GM21825 (cell line): ENCODE results near the gene SIRT2.
"Not testable (repeated sequence)": the region's sequence is repeated elsewhere in the genome, so short reads cannot be mapped to it uniquely, and the experiment has no call there.

ENCODE experiments used
- ATAC-seq: cut with Tn5 transposase; IDR thresholded peaks from one replicate; pipeline ENCODE4 v1.9.1; 2021; ENCODE audit warnings: mild to moderate bottlenecking, moderate library complexity; ENCODE audit not compliant: unreplicated experiment

SIRT2 gene

DNA sequence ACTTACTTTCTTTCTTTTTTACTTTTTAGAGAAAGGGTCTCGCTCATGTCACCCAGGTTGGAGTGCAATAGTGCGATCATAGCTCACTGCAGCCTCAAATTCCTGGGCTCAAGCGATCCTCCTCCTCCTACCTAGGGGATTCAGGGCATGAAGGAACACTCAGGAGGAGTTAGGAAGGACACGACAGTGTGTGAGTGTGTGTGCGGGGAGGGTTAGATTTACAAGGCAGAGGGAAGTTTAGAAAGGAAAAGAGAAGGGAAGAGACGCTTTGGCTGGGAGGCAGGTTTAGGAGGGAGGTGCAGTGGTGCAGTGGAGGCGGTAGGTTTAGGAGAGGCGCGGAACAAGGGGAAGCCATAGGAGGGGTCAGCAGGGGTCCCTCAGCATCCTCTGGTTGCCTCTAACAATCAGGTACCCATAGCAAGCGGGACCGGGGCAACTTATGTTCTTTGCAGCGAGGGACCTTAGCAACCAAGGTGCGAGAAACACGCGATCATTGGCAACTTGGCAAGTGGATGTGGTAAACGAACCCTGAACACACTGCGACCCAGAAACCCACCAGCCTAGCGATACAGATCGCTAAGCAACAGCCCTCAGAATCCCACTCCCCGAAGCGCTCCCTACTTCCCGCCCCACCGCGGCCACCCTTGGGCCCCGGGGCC lies 501 bp downstream of the SIRT2 start:
- ATAC-seq, result no peak

DNA sequence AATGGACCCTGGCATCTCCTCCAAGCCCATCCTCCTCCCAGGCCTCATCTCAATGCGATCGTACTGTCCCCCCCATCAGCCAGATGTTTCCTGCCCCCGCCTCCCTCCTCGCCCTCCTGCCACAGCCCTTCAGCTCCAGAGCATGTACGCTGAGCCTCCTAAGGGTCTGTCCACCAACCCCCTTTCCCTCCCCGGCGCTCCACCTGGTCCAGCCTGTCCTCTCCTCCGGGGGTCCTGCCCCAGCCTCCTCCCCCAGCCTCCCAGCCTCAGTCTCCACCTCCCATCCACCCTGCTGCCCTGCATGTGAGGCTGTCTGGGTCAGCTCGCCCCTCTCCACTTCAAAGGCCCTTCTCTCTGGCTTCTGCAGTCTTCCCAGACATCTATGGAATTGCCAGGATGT lies 4.5 kb downstream of the SIRT2 start:
- ATAC-seq, result no peak

DNA sequence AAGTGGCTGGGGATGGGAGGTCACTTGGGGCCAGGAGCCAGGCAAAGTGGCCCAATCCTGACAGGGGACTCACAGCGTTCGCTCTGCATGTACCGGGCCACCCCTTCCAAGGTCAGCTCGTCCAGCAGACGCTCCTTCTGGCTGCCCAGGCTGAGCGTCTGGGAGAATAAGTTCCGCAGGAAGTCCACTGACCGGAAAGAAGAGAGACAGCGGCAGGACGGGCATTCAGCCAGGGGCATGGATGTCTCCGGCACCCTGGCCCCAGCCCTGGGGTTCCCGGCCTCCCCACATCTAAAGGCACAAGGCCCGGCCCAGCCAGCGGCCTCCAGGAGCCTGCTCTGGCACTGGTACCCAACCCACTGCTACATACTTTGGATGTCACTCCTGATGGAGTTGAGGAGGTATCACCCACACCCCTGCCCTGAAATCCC lies 6.1 kb downstream of the SIRT2 start:
- no peak for ATAC-seq

GRCh38 chr19:38892841-38893240 lies 6.6 kb downstream of the SIRT2 start:
- no peak for ATAC-seq

DNA sequence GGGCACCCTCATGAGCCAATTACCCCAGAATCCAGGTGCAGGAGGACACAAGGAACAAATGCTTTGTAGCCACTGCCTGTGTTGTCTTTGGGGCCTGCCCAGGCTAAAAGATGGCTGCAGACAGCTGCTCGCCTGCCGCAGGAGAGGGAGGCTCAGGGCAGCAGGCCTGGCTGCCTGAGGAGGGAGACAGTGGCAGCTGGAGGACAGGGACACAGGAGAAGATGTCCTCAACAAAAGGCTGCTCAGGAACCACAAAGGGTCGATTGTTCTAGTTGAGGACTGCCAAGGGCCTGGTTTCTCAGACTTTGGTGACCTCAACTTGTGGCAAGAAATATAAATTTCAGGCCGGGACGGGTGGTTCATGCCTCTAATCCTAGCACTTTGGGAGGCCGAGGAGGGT lies 7.6 kb downstream of the SIRT2 start:
- ATAC-seq, result no peak

DNA sequence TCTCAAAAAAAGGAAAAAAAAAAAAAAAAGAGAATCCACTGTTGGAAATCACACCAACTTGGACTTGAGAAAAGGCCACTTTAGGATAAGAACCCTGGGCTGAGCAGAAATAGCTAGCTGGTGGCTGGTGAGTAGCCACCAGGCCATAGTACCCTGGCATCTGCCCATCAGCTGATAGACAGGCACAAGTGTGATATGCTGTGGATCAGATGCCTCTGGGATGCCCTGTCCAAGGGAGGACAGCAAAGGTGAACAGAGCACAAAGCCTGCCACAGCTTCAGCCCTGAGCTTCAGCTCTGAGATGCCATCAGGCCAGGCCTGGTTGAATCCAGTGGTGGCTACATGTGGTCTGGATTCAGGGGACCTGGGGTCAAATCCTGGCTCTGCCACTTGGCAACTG lies 8.7 kb downstream of the SIRT2 start:
- ATAC-seq, result no peak

DNA sequence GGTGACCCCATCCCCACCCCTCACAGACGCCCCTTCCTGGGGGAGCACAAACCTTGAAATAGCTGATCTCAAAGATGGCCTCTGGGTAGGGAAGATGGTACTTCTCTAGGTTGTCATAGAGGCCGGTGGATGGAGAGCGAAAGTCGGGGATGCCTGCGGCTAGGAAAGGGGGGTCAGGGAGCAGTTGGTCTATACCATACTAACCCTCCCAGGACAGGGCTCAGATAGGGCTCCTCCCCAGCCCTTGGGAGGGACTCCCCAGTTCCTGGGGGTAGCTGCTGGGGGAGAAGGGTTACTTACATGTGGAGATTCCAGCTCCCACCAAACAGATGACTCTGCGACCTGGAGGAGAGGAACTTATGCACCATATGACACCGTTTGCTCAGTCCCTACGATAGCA lies 9.6 kb downstream of the SIRT2 start:
- ATAC-seq, result no peak

- no peak for ATAC-seq
These were observed 10.5 kb downstream of the SIRT2 start for GRCh38 chr19:38888876-38889275.

DNA sequence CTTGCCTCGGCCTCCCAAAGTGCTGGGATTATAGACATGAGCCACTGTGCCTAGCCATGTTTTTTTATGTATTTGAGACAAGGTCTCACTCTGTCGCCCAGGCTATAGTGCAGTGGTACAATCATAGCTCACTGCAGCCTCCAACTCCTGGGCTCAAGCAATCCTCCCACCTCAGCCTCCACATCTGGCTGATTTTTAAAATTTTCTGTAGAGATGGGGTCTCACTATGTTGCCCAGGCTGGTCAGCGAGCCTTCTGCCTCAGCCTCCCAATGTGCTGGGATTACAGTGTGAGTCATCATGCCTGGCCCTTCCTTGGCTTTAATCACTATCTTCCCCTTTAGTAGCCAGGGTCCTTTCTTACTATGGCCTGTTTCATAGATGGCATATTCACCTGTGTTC lies 14.7 kb downstream of the SIRT2 start:
- not testable (repeated sequence) for ATAC-seq

GRCh38 chr19:38883286-38883685 lies 16.1 kb downstream of the SIRT2 start:
- ATAC-seq, result no peak

- ATAC-seq, result no peak
These were observed 18.4 kb downstream of the SIRT2 start for GRCh38 chr19:38880882-38881609.

DNA sequence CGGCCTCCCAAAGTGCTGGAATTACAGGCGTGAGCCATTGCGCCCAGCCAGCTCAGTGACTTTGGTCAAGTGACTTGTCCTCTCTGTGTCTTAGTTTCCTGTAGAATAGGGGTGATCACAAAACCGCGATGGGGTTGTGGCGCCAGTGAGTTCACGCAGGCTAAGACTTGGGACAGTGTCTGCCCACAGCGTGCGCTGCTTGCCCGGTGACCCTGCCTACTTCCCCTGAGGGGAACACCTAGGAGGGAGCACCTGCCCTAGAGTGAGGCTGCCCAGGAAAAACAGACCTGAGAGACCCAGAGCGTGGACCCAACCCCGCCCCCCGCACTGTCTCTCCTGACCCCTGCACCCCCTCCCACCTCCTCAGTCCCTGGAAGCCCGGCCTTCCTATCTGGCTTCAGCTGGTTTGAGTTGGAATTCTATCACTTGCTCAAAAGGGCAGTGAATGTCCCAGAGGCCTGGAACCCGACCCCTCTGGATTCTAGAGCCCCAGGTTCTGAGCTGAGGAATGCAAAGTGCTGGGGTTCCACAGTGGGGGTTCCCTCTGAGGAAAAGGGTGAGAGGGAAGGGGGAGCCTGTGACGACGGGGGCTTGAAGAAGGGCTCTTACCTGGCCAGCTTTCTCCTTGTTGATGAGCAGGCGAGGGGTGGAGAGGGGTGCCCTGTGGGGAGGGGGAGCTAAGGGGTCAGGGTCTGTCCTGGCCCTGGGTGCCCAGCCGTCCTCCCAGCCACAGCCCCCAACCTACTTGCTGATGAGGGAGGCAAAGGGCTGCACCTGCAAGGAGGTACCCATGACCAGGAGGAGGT lies 19.1 kb downstream of the SIRT2 start:
- ATAC-seq, result no peak

DNA sequence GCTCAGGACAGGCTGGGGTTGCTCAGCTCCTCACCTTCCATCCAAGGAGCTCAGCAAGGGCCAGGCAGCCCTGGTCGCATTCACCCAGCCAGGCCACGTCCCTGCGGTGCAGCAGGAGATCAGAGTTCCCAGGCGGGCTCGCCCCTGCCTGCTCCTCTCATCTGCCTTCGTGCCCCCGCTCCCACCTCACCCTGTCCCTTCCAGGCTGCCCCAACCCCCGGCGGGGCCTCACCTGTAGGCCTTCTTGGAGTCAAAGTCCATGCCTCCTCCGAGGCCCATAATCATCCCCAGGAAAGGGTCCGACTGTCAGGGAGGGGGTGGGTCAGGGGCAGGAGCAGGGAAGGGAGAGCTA lies 20.0 kb downstream of the SIRT2 start:
- no peak for ATAC-seq

DNA sequence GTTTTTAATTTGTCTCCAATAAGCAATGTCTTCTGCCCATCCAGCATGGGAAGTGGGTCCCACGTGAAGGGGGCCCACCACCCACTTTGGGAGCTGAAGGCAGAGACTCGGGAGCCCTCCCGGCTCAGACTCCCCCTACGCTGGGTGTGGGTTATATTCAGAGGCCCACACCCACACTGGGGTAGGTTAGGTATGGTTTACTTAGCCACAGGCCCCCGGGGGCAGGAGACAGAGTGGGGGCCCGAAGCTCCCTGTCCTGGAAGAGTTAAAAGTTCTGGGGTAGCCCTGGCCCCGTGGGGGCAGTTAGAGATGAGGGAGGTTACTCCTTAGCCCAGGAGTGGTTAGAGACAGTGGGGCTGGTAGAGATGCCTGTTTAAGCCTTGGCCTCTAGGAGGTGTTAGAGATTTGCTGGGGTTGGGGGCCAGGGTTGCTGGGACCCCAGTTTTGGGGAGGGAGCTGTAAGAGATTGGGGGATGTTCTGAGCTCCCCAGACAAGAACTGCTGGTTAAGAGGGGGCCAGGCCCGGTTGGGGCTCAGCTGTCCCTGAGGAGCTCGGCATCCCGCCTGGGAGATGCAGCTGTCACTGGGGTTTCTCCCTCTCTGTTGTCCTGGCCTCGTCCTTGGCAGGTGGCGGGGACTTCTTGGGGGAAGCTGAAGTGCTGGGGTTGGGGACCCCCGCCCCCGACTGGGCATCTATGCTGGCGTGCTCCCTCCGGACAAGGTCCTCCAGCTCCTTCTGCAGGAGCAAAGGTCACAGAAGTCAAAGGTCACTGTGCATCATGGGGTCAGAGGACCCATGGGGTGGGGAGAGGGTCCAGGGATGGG lies 20.6 kb downstream of the SIRT2 start:
- ATAC-seq, result no peak

DNA sequence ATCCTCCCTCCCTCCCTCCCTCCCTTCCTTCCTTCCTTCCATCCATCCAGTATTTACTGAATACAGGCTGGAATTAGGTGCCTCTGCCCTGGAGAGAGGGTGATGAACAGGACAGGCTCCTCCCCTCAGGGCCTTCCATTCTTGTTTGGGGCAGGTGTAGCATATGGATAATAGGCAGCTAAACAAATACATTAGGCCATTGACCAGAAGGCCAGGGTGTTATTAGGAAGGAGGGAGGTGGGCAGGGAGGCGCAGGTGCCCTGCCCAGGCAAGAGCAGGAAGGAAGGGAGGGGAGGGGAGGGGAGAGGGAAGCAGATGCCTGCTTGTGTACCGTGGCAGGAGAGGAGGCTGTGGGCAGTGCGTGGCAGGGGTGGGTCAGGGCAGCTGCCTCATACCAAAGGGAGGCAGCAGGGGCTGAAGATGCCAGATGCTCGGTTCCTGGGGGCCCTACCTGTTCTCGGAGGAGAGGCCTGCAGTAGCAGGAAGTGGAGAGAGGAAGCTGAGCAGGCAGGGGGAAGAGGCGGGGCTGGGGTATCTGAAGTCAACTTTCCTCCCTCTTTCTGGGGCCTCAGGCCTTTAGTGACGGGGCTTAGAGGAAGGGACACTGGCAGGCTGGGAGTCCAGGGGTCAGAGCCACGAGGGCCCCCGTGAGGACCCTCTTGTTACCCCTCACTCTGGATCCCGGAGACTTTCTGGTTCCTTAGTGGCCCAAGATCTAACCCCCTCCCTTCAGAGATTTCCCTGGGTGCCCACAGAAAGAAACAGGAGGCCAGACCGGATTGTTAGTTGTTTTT lies 21.4 kb downstream of the SIRT2 start, which contains the start of gene RINL:
Gene RINL (minus strand): TSS at position 495 of the 794 bp plus-strand sequence. CDS start 1,533 bp downstream, outside the sequence.
- ATAC-seq, result peak; percentile 44

DNA sequence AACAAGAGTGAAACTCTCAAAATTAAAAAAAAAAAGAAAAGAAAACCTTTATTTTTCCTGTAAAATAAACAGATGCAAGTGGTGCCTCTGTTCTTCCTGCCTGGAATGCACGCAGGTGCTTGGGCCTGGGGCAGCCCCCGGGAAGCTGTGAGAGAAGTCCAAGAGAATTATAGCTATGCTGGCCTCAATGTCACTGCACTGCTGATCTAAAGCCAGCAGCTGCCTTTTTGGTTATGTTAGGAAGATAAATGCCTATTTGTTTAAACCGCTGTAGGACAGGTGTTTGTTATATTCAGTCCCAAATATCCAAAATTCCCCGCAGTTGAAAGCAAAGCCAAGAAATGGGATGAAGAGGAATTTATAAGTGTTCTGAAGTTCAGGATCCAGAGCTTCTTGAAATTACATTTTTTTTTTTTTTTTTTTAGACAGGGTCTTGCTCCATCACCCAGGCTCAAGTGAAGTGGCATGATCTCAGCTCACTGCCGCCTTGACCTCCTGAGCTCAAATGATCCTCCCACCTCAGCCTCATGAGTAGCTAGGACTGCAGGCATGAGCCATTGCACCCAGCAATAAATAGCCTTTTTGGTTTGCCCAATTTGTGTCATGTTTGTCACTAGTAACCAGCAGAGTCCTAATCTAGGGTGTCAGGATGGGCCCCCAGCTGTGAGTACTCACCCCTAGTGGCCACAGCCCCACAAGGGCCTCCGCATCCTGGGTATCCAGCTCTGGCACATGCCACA lies 23.6 kb downstream of the SIRT2 start:
- no peak for ATAC-seq

DNA sequence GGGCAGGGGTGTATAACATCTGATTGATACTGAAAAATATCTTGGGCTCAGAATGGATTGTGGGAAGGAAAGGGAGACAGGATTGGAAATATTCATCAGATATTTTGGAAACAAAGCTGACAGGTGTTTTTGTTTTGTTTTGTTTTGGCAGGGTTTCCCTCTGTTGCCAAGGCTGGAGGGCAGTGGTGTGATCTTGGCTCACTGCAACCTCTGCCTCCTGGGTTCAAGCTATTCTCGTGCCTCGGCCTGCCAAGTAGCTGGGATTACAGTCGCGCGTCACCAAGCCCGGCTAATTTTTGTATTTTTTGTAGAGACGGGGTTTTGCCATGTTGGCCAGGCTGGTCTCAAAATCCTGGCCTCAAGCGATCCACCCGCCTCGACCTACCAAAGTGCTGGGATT lies 26.0 kb downstream of the SIRT2 start:
- ATAC-seq, result not testable (repeated sequence)

- ATAC-seq, result no peak
These were observed 28.8 kb downstream of the SIRT2 start for GRCh38 chr19:38870612-38871011.

- ATAC-seq, result peak; percentile 48
These were observed 29.4 kb downstream of the SIRT2 start for GRCh38 chr19:38869836-38870607.
